Body of pancreas (tissue), 4 donors: ENCODE measurements around the gene ZNF26.

Experiments used
- POLR2A ChIP-seq, 3 donors: fragments of 450-650 bp; IDR thresholded peaks; one replicate each; pipeline ENCODE4 v1.6.1; 2016; ENCODE audit warnings: antibody characterized with exemption in 3 of 3, mild to moderate bottlenecking in 2 of 3
- TF ChIP-seq, protein P1 (sequence below), 7 experiments: fragments of 450-650 bp in 4 of 7; fragments of 200-600 bp in 3 of 7; sonication (generic) in 3 of 7; IDR thresholded peaks; one replicate each; pipeline ENCODE4 v1.5.1; 2016 to 2019; ENCODE audit warnings: antibody characterized with exemption in 7 of 7

DNA sequence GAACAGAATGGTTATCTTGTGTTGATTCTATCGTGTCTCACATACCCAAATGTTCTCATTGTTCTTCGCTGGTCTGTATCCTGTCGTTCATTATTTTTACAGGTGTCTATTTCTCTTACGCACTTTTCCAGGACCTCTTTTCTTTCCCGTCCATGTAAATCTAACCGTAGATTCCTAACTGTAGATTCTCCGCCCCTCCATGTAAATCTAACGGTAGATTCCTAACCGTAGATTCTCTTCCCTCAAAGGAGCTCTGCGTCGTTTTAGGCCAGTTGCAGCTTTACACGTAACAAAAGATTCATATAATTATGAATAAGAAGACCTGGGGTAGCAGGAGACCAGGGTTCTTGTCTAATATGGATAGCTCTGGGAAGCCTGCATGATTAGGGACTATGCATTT lies 20.4 kb upstream of the ZNF26 start:
- no peak for TF ChIP-seq POLR2A (IDR thresholded peaks at IDR 0.05)
- TF ChIP-seq, protein P1, sequence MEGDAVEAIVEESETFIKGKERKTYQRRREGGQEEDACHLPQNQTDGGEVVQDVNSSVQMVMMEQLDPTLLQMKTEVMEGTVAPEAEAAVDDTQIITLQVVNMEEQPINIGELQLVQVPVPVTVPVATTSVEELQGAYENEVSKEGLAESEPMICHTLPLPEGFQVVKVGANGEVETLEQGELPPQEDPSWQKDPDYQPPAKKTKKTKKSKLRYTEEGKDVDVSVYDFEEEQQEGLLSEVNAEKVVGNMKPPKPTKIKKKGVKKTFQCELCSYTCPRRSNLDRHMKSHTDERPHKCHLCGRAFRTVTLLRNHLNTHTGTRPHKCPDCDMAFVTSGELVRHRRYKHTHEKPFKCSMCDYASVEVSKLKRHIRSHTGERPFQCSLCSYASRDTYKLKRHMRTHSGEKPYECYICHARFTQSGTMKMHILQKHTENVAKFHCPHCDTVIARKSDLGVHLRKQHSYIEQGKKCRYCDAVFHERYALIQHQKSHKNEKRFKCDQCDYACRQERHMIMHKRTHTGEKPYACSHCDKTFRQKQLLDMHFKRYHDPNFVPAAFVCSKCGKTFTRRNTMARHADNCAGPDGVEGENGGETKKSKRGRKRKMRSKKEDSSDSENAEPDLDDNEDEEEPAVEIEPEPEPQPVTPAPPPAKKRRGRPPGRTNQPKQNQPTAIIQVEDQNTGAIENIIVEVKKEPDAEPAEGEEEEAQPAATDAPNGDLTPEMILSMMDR (IDR thresholded peaks at IDR 0.05), result no peak
